H1 (cell line): ENCODE data around the gene ABCA13. TPM values are rescaled to one million over a fixed set of nuclear protein-coding genes. Genes with fewer than 3 reads are reported as not detected.

ENCODE experiments used
- CTCF ChIA-PET: fragments of 300-600 bp; sonication (Branson Sonifier 250); formaldehyde crosslinking; loops from one replicate; lab custom pipeline; 2021; ENCODE audit not compliant: partially characterized antibody; lab: Charles Lee
- POLR2A ChIA-PET: fragments of 300-600 bp; sonication (Branson Sonifier 250); formaldehyde crosslinking; loops from one replicate; lab custom pipeline; 2021; ENCODE audit warnings: inconsistent platforms; ENCODE audit not compliant: partially characterized antibody; lab: Charles Lee
- DNase-seq, 2 experiments: peaks; one replicate each; pipeline versions ENCODE4 v3.0.0 to v3.0.0-alpha.2; 2010 to 2022; ENCODE audit warnings: low spot score in 2 of 2, low read depth in 1 of 2, mixed read lengths in 1 of 2
- FAIRE-seq: peaks from 2 replicates; lab custom pipeline; 2011; peaks lifted over from hg19 to GRCh38; lab: Jason Lieb, UNC
- H2AFZ ChIP-seq: 2 replicates; pipeline ENCODE4 v1.8.1; 2012; ENCODE audit warnings: low read length, inconsistent platforms
- H2AK5ac ChIP-seq: 2 replicates; pipeline ENCODE4 v1.6.1; 2013; ENCODE audit warnings: low read depth, low read length
- H2BK120ac ChIP-seq: replicated peaks from 2 replicates; pipeline ENCODE3; 2013; ENCODE audit warnings: low read depth, low read length, inconsistent platforms
- H2BK12ac ChIP-seq: 2 replicates; pipeline ENCODE4 v1.6.1; 2013; ENCODE audit warnings: low read depth, low read length
- H2BK15ac ChIP-seq: 2 replicates; pipeline ENCODE4 v1.6.1; 2013; ENCODE audit warnings: low read length
- H2BK20ac ChIP-seq: 2 replicates; pipeline ENCODE4 v1.6.1; 2013; ENCODE audit warnings: low read length
- H2BK5ac ChIP-seq: 2 replicates; pipeline ENCODE4 v1.6.1; 2013; ENCODE audit warnings: low read depth, low read length
- H3K14ac ChIP-seq: 2 replicates; pipeline ENCODE4 v1.6.1; 2013; ENCODE audit warnings: inconsistent platforms; ENCODE audit not compliant: insufficient read length
- H3K18ac ChIP-seq: 2 replicates; pipeline ENCODE4 v1.6.1; 2013; ENCODE audit warnings: low read length; ENCODE audit errors: extremely low read depth
- H3K23ac ChIP-seq: 2 replicates; pipeline ENCODE4 v1.6.1; 2013; ENCODE audit warnings: inconsistent platforms; ENCODE audit not compliant: insufficient read length
- H3K23me2 ChIP-seq: 2 replicates; pipeline ENCODE4 v1.6.1; 2013; ENCODE audit warnings: low read depth, low read length
- H3K27ac ChIP-seq: 2 replicates; pipeline ENCODE4 v1.6.1; 2011; ENCODE audit warnings: low read depth, low read length, inconsistent platforms
- H3K27me3 ChIP-seq, 4 experiments: replicated peaks in 1 of 4; 1 replicate in 1 of 4; 2 replicates in 3 of 4; pipeline versions ENCODE4 v1.6.1 to v1.8.1; 2011 to 2013; ENCODE audit warnings: low read length in 3 of 4, mild to moderate bottlenecking in 3 of 4, inconsistent platforms in 2 of 4, mixed read lengths in 2 of 4, moderate library complexity in 1 of 4; ENCODE audit not compliant: control insufficient read depth in 3 of 4, insufficient read depth in 3 of 4; ENCODE audit errors: extremely low read depth in 1 of 4
- H3K36me3 ChIP-seq, 4 experiments: 2 replicates each; pipeline versions ENCODE4 v1.6.1 to v1.8.1; 2011 to 2013; ENCODE audit warnings: mild to moderate bottlenecking in 4 of 4, low read length in 3 of 4, moderate library complexity in 2 of 4, control low read depth in 1 of 4, inconsistent platforms in 1 of 4; ENCODE audit not compliant: insufficient read depth in 4 of 4, control insufficient read depth in 2 of 4
- H3K4ac ChIP-seq: replicated peaks from 2 replicates; pipeline ENCODE3; 2013; ENCODE audit warnings: low read length, low read depth, mixed read lengths, inconsistent platforms; ENCODE audit not compliant: insufficient read length
- H3K4me1 ChIP-seq, 4 experiments: replicated peaks in 1 of 4; 1 replicate in 1 of 4; 2 replicates in 3 of 4; pipeline versions ENCODE4 v1.6.1 to v1.8.1; 2011 to 2013; ENCODE audit warnings: low read length in 3 of 4, inconsistent platforms in 2 of 4, mixed read lengths in 1 of 4; ENCODE audit not compliant: insufficient read depth in 4 of 4, control insufficient read depth in 3 of 4
- H3K4me2 ChIP-seq, 2 experiments: 2 replicates each; pipeline versions ENCODE4 v1.6.1 to v1.8.1; 2011 to 2013; ENCODE audit warnings: low read depth in 2 of 2, low read length in 2 of 2, control low read depth in 1 of 2, inconsistent platforms in 1 of 2, mild to moderate bottlenecking in 1 of 2; ENCODE audit not compliant: insufficient read depth in 1 of 2
- H3K4me3 ChIP-seq, 4 experiments: fragments of 200-600, 300-600 bp in 1 of 4; sonication (generic), shearing (Covaris generic), sonication (Bioruptor Twin) in 1 of 4; 2 replicates each; pipeline versions ENCODE4 v1.5.1 to v1.8.1; 2011 to 2016; ENCODE audit warnings: low read length in 4 of 4, low read depth in 3 of 4, control low read depth in 2 of 4, inconsistent platforms in 2 of 4, mild to moderate bottlenecking in 2 of 4, mixed read lengths in 1 of 4, moderate library complexity in 1 of 4; ENCODE audit not compliant: insufficient read depth in 2 of 4; ENCODE audit errors: extremely low read depth in 1 of 4
- H3K56ac ChIP-seq: replicated peaks from 2 replicates; pipeline ENCODE3; 2013; ENCODE audit warnings: low read depth, mild to moderate bottlenecking, mixed read lengths, low read length, inconsistent platforms; ENCODE audit not compliant: insufficient read length
- H3K79me1 ChIP-seq: 2 replicates; pipeline ENCODE4 v1.6.1; 2013; ENCODE audit warnings: low read depth, low read length, control low read depth
- H3K79me2 ChIP-seq, 2 experiments: 2 replicates each; pipeline versions ENCODE4 v1.6.1 to v1.8.1; 2012 to 2013; ENCODE audit warnings: low read length in 2 of 2, mild to moderate bottlenecking in 2 of 2, inconsistent platforms in 1 of 2; ENCODE audit not compliant: insufficient read depth in 2 of 2, control insufficient read depth in 1 of 2
- H3K9ac ChIP-seq, 4 experiments: replicated peaks in 1 of 4; 1 replicate in 1 of 4; 2 replicates in 3 of 4; pipeline versions ENCODE4 v1.6.1 to v1.8.1; 2011 to 2013; ENCODE audit warnings: low read depth in 3 of 4, low read length in 3 of 4, control low read depth in 2 of 4, mild to moderate bottlenecking in 2 of 4, moderate library complexity in 2 of 4, inconsistent platforms in 1 of 4; ENCODE audit errors: extremely low read depth in 1 of 4
- H3K9me3 ChIP-seq, 2 experiments: 2 replicates each; pipeline versions ENCODE4 v1.6.1 to v1.8.1; 2012 to 2013; ENCODE audit warnings: mild to moderate bottlenecking in 2 of 2, moderate library complexity in 2 of 2, control low read depth in 1 of 2, inconsistent platforms in 1 of 2, low read depth in 1 of 2, low read length in 1 of 2, mixed read lengths in 1 of 2; ENCODE audit not compliant: insufficient read depth in 2 of 2
- H4K20me1 ChIP-seq, 2 experiments: replicated peaks in 1 of 2; 2 replicates each; pipeline versions ENCODE3 to v1.8.1; 2011 to 2013; ENCODE audit warnings: inconsistent platforms in 2 of 2, low read length in 2 of 2, mild to moderate bottlenecking in 1 of 2; ENCODE audit not compliant: insufficient read depth in 2 of 2, control insufficient read depth in 1 of 2
- H4K5ac ChIP-seq: 2 replicates; pipeline ENCODE4 v1.6.1; 2013; ENCODE audit warnings: low read length, low read depth, mixed read lengths, inconsistent platforms; ENCODE audit not compliant: insufficient read length
- H4K8ac ChIP-seq: 2 replicates; pipeline ENCODE4 v1.8.0; 2013; ENCODE audit warnings: mild to moderate bottlenecking, moderate library complexity, low read length, inconsistent platforms; ENCODE audit not compliant: insufficient read depth; ENCODE audit errors: extremely low read depth
- H4K91ac ChIP-seq: replicated peaks from 2 replicates; pipeline ENCODE3; 2013; ENCODE audit warnings: low read length, mixed read lengths, inconsistent platforms; ENCODE audit not compliant: insufficient read length
- CBX5 ChIP-seq: fragments of 300-800, 300-1000 bp; sonication (generic); IDR thresholded peaks from 2 replicates; pipeline ENCODE4 v1.7.1; 2016; ENCODE audit warnings: antibody characterized with exemption, low read length, low read depth
- CREB1 ChIP-seq: IDR thresholded peaks from 2 replicates; pipeline ENCODE4 v1.6.1; 2012; ENCODE audit warnings: inconsistent platforms
- CTBP2 ChIP-seq: IDR thresholded peaks from 2 replicates; pipeline ENCODE4 v1.7.0; 2011; ENCODE audit warnings: borderline replicate concordance, mild to moderate bottlenecking, moderate library complexity, mixed read lengths, low read length; ENCODE audit not compliant: insufficient read depth, insufficient read length
- EP300 ChIP-seq, 2 experiments: IDR thresholded peaks; 1 replicate in 1 of 2; 2 replicates in 1 of 2; pipeline ENCODE4 v1.6.1; 2011 to 2012; ENCODE audit warnings: low read depth in 2 of 2, low read length in 2 of 2, mild to moderate bottlenecking in 2 of 2, borderline replicate concordance in 1 of 2, inconsistent platforms in 1 of 2, moderate library complexity in 1 of 2
- HDAC6 ChIP-seq: IDR thresholded peaks from one replicate; pipeline ENCODE4 v1.7.1; 2012; ENCODE audit warnings: low read depth, mild to moderate bottlenecking, inconsistent platforms, low read length, moderate library complexity
- KDM4A ChIP-seq: IDR thresholded peaks from one replicate; pipeline ENCODE4 v1.7.1; 2012; ENCODE audit warnings: low read depth, mild to moderate bottlenecking, moderate library complexity, low read length, inconsistent platforms; ENCODE audit not compliant: severe bottlenecking
- KDM5A ChIP-seq: fragments of 200-600 bp; IDR thresholded peaks from 2 replicates; pipeline ENCODE4 v1.7.1; 2012; ENCODE audit warnings: mild to moderate bottlenecking, low read length, inconsistent platforms, mixed read lengths
- POU5F1 ChIP-seq: IDR thresholded peaks from 2 replicates; pipeline ENCODE4 v1.6.1; 2011; ENCODE audit warnings: low read depth, mild to moderate bottlenecking, low read length, moderate library complexity
- RFX5 ChIP-seq: IDR thresholded peaks from 2 replicates; pipeline ENCODE4 v1.6.1; 2011; ENCODE audit warnings: low read depth, low read length, improper control_type of control experiment, borderline replicate concordance
- SUZ12 ChIP-seq: fragments of 200-600 bp; sonication (generic); IDR thresholded peaks from 2 replicates; pipeline ENCODE4 v1.6.1; 2012; ENCODE audit warnings: mild to moderate bottlenecking, inconsistent platforms, low read length, moderate library complexity, mixed read lengths
- TAF7 ChIP-seq: optimal IDR thresholded peaks from 2 replicates; pipeline ENCODE3; 2011; ENCODE audit warnings: low read depth, mild to moderate bottlenecking, inconsistent platforms, low read length, moderate library complexity, borderline replicate concordance
- WGBS, 2 experiments: shearing (Covaris generic) in 1 of 2; methylation state at CpG; one replicate each; pipeline versions ENCODE4 v1.1.6 to v1.1.7; 2013 to 2015; ENCODE audit warnings: low lambda C conversion rate in 2 of 2, mixed read lengths in 2 of 2, inconsistent platforms in 1 of 2, low coverage in 1 of 2, missing lambda C conversion rate in 1 of 2; ENCODE audit not compliant: insufficient replicate concordance in 2 of 2, insufficient coverage in 1 of 2, insufficient read length in 1 of 2; ENCODE audit errors: extremely low coverage in 1 of 2, missing lambda C conversion rate in 1 of 2; 5-methylcytosine and 5-hydroxymethylcytosine counted together
- polyA plus RNA-seq, 7 experiments: library from polyadenylated mRNA; depleted of rRNA in 3 of 7; stranded (reverse) in 5 of 7; unstranded in 2 of 7; fragments of >200 nt in 5 of 7; fragments of 200-250 nt in 2 of 7; gene quantifications; 1 replicate in 5 of 7; 2 replicates in 1 of 7; 4 replicates in 1 of 7; pipeline versions ENCODE4 v1.2.1 to v1.2.3, GENCODE V29; 2011 to 2013; ENCODE audit warnings: missing spikeins in 2 of 7, mixed read lengths in 2 of 7
- total RNA-seq: library from RNA; stranded (reverse); fragmentation: NEBNext Ultra II Directional; extraction: Animal tissue kit (Norgen Biotek cat#: 25700); gene quantifications from 2 replicates; pipeline ENCODE4 v1.2.1, GENCODE V29; 2021
- TF ChIP-seq, protein P1 (sequence below), 3 experiments: IDR thresholded peaks; 1 replicate in 2 of 3; 2 replicates in 1 of 3; pipeline versions ENCODE4 v1.5.1 to v1.6.1; 2011; ENCODE audit warnings: low read length in 3 of 3, mild to moderate bottlenecking in 3 of 3, inconsistent platforms in 2 of 3, low read depth in 1 of 3, moderate library complexity in 1 of 3; ENCODE audit not compliant: insufficient read depth in 1 of 3; ENCODE audit errors: control extremely low read depth in 1 of 3

The ABCA13 gene
- total and polyA plus RNA-seq, 2 of the 8 experiments (the other 6 are each of a cell fraction or from before 2014, with no cell fraction given) = 0.07 to 0.09 TPM

DNA sequence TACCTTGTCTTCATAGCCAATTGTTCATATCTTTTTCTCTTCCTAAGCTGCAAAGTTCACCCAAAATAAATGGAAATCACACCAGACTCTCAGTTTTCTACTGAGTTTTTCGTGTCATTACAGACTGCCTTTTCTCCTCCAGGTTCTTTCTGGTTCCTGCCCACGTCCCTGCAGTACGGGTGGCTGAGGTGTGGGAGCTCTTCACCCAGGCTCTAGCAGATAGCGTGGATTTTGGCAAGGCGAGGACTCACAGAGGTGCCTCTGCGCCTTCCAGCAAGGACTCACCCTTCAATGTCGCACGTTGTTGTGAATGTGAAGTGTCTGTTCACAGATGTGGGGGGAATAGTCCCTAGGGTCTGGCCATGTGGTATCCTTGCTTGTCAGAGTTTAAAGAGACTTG is 71.6 kb downstream of the ABCA13 start:
- H3K56ac ChIP-seq = no peak overlapping the region
- H3K23ac ChIP-seq = no peak overlapping the region
- no peak overlapping the region for H3K4me3 ChIP-seq
- 81% methylated on average over 8 of the region's 8 CpGs; no CpG with 5 or more reads in 1 of the 2 experiments for WGBS, 2 experiments
- no peak overlapping the region for H3K18ac ChIP-seq
- H4K91ac ChIP-seq = no peak overlapping the region
- H3K4me2 ChIP-seq = no peak overlapping the region
- H3K27ac ChIP-seq = no peak overlapping the region
- H3K27me3 ChIP-seq = no peaks in the 10 kb centered on the region
- H4K20me1 ChIP-seq = no peaks in the 10 kb centered on the region
- CTCF ChIA-PET = no interaction called here
- H4K5ac ChIP-seq = no peak overlapping the region
- no peaks in the 10 kb centered on the region for H3K79me2 ChIP-seq
- H3K9ac ChIP-seq = no peak overlapping the region
- POLR2A ChIA-PET = no interaction called here
- H3K14ac ChIP-seq = no peak overlapping the region
- no peak overlapping the region for H2BK15ac ChIP-seq
- no peak overlapping the region for H2BK120ac ChIP-seq
- no peaks in the 10 kb centered on the region; a peak in 1 of 8 replicates for H3K36me3 ChIP-seq
- H3K9me3 ChIP-seq = peaks cover 0 to 3% of the 10 kb centered on the region in 2 experiments; a peak in 1 of 4 replicates
- DNase-seq (no peak), FAIRE-seq (no peak)
- H3K79me1 ChIP-seq = no peaks in the 10 kb centered on the region
- no peak overlapping the region for H2BK5ac ChIP-seq
- H3K4ac ChIP-seq = no peak overlapping the region
- no peak overlapping the region for H2BK20ac ChIP-seq
- H2BK12ac ChIP-seq = no peak overlapping the region
- H2AK5ac ChIP-seq = no peak overlapping the region
- H4K8ac ChIP-seq = no peak overlapping the region
- H2AFZ ChIP-seq = no peak overlapping the region
- no peaks in the 10 kb centered on the region for H3K23me2 ChIP-seq
- peaks cover 0 to 2% (median 0%) of the 10 kb centered on the region in 4 experiments; a peak in 1 of 7 replicates for H3K4me1 ChIP-seq
- TF ChIP-seq SUZ12 (no peak), CREB1 (no peak), EP300 (IDR thresholded peaks at IDR 0.05; ENCODE audit: borderline replicate concordance in 1 of 2, low read depth in 2 of 2, low read length in 2 of 2) (no peak), KDM4A (no peak), KDM5A (no peak), CBX5 (no peak), TAF7 (no peak), POU5F1 (no peak), HDAC6 (no peak), CTBP2 (no peak), RFX5 (no peak)
- TF ChIP-seq, protein P1, sequence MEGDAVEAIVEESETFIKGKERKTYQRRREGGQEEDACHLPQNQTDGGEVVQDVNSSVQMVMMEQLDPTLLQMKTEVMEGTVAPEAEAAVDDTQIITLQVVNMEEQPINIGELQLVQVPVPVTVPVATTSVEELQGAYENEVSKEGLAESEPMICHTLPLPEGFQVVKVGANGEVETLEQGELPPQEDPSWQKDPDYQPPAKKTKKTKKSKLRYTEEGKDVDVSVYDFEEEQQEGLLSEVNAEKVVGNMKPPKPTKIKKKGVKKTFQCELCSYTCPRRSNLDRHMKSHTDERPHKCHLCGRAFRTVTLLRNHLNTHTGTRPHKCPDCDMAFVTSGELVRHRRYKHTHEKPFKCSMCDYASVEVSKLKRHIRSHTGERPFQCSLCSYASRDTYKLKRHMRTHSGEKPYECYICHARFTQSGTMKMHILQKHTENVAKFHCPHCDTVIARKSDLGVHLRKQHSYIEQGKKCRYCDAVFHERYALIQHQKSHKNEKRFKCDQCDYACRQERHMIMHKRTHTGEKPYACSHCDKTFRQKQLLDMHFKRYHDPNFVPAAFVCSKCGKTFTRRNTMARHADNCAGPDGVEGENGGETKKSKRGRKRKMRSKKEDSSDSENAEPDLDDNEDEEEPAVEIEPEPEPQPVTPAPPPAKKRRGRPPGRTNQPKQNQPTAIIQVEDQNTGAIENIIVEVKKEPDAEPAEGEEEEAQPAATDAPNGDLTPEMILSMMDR (IDR thresholded peaks at IDR 0.05; ENCODE audit: control extremely low read depth in 1 of 3, insufficient read depth in 1 of 3, low read depth in 1 of 3, low read length in 3 of 3) = no peak
